HAP-1 (cell line): ENCODE results near the gene NFIA.

ENCODE experiments used
- DNase-seq, 2 experiments: peaks; one replicate each; pipeline ENCODE4 v3.0.0-alpha.2; 2016 to 2020; ENCODE audit warnings: low spot score in 2 of 2
- H3K27me3 ChIP-seq: fragments of 250-450 bp; sonication (Bioruptor Pico); 2 replicates; pipeline ENCODE4 v1.5.1; 2020; ENCODE audit warnings: low read depth, mild to moderate bottlenecking, moderate library complexity
- H3K36me3 ChIP-seq: fragments of 250-450 bp; sonication (Bioruptor Pico); replicated peaks from 2 replicates; pipeline ENCODE4 v1.5.1; 2020; ENCODE audit warnings: mild to moderate bottlenecking
- H3K4me1 ChIP-seq: fragments of 250-450 bp; sonication (Bioruptor Pico); 2 replicates; pipeline ENCODE4 v1.5.1; 2020; ENCODE audit warnings: mild to moderate bottlenecking
- H3K4me3 ChIP-seq: fragments of 250-450 bp; sonication (Bioruptor Pico); 2 replicates; pipeline ENCODE4 v1.5.1; 2020; ENCODE audit warnings: mild to moderate bottlenecking, moderate library complexity
- H3K9me3 ChIP-seq: fragments of 250-450 bp; sonication (Bioruptor Pico); 2 replicates; pipeline ENCODE4 v1.5.1; 2020; ENCODE audit warnings: mild to moderate bottlenecking, moderate library complexity
- in situ Hi-C: fragments of 300-500 bp; cut with MboI; formaldehyde crosslinking; loops from 3 replicates; pipeline ENCODE4 v1.14.3; 2020; ENCODE audit warnings: low sequenced_read_pairs, inconsistent platforms, mixed read lengths

NFIA gene

DNA sequence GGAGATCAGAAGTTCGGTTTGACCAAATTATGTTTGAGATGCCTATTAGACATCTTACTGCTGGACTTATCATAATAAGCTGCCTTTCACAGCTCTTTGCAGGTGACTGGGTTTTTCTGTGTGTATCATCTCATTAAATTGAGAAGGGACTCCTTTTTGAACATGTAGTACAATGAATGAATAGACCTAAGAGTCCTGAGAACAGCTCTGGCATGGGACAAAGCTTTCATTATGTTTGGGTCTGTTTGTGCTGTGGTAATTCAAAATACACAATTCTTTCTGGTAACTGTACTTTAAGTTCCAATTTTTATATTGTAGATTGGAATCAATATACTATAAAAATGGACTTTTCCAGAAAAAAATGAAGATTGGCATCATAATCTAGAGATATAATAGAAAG is 330.2 kb downstream of the NFIA start:
- H3K27me3 ChIP-seq = no peaks in the 10 kb centered on the region
- no peak overlapping the region for H3K4me3 ChIP-seq
- DNase-seq = no peak
- peaks cover 3% of the 10 kb centered on the region; the same call in 1 of the 2 replicates for H3K36me3 ChIP-seq
- no peaks in the 10 kb centered on the region for H3K9me3 ChIP-seq
- no peaks in the 10 kb centered on the region for H3K4me1 ChIP-seq
- in situ Hi-C loops = no loop called here

DNA sequence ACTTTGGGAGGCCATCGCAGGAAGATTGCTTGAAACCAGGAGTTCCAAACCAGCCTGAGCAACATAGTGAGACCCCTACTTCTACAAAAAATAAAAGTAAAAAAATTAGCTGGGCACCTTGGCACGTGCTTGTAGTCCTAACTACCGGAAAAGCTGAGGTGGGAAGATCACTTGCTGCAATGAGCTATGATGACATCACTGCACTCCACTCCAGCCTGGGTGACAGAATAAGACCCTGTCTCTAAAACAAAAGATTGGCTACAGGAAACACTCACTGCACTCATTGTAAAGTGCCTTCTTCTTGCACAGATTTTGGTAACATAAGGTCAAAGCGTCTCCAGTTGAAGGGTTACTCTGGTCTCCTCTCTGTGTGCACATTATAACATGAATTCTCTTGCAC is 336.8 kb downstream of the NFIA start:
- 0 out of 2 replicates have a peak, but pooled peaks cover 3% of the 10 kb centered on the region for H3K4me1 ChIP-seq
- no peak for DNase-seq
- in situ Hi-C loops = no loop called here
- H3K27me3 ChIP-seq = no peaks in the 10 kb centered on the region
- no peaks in the 10 kb centered on the region for H3K9me3 ChIP-seq
- H3K36me3 ChIP-seq = no peaks in the 10 kb centered on the region
- H3K4me3 ChIP-seq = no peak overlapping the region

DNA sequence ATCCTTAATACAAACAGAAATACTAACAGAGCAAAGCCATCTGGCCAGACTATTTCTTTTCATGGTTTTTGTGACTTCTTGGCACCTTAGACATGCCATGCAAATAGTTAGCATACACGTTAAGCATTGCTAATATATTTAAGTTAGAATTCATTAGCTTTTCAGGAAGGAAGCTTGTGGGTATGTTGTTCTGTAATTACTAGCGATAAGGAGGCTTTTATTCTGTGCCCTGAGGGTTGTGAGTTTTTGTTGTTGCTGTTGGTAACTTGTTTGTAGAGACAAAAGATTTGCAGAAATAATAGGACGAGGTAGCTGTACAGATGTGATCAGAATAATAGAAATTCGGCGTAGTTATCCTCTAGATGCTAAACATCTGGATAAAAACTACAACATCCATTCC is 337.3 kb downstream of the NFIA start:
- Histone ChIP-seq H3K9me3 (no peaks in the 10 kb centered on the region), H3K27me3 (no peaks in the 10 kb centered on the region), H3K36me3 (no peaks in the 10 kb centered on the region), H3K4me3 (no peak overlapping the region), H3K4me1 (0 out of 2 replicates have a peak, but pooled peaks cover 3% of the 10 kb centered on the region)
- peak in 1 of 2 experiments; percentile 4 for DNase-seq
- in situ Hi-C loops = no loop called here

DNA sequence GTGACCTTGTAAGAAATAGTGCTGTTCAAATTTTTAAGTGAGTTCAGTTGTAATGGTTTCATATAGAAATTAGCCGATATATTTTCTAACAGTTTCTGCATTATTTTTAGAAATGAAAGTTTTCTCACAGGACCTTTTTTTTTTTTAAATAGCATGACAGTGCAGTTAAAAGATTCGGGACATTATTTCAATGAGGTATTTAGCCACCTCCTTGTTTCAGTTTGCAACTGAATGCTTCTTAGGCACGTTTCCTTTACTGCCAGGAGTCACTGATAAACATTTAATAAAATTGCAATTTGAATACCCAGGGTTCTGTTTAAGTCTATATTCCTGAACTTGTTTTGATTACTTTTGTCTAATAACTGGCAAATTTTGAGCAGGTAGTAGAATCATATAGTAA is 337.9 kb downstream of the NFIA start:
- no peak for DNase-seq
- no peaks in the 10 kb centered on the region for H3K9me3 ChIP-seq
- in situ Hi-C loops = no loop called here
- 0 out of 2 replicates have a peak, but pooled peaks cover 3% of the 10 kb centered on the region for H3K4me1 ChIP-seq
- H3K36me3 ChIP-seq = no peaks in the 10 kb centered on the region
- H3K4me3 ChIP-seq = no peak overlapping the region
- no peaks in the 10 kb centered on the region for H3K27me3 ChIP-seq

DNA sequence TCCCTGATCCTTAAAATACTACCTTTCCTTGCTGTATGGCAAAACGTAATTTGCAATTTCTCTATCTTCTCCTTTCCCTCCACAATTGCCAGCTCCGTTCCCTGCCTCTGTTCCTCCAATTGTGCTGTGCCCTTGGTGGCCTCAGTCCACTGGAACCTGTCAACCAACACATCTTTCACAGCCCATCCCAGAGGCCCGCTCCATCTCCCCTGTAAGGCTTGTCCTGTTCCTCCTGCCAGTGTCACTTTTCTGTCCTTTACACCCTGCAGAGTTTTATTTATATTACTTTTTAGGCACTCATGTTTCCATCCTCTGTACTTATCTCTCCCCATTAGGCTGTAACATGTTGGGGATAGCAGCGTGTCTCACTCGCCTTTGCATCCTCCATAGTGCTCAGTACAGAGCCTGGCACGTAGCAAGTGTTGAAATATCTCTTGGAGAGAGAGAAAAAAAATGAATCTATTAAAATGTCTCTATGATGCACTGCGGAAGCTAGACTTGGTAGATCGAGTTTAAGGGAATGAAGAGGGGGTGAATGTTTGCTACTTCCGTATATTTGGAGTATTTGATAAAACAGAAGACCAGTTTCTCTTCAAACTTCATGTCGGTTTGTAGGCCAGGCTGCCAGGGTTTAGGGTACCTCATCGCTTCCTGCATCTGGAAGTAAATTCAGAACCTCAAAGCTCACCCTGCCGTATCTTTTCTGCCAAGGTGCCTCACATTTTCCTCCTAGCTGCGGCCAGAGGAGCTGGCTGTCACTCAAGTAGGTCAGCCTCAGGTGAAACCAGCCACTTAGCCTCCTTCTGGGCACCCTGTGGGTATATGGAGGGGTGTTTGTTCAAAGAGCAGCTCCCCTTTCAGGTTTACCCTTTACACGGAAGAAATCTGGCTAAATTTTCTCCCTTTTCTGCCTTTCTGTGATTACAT is 338.8 kb downstream of the NFIA start:
- no peak for DNase-seq
- in situ Hi-C loops = no loop called here
- Histone ChIP-seq H3K4me3 (no peak overlapping the region), H3K9me3 (no peaks in the 10 kb centered on the region), H3K4me1 (0 out of 2 replicates have a peak, but pooled peaks cover 3% of the 10 kb centered on the region), H3K27me3 (no peaks in the 10 kb centered on the region), H3K36me3 (no peaks in the 10 kb centered on the region)

DNA sequence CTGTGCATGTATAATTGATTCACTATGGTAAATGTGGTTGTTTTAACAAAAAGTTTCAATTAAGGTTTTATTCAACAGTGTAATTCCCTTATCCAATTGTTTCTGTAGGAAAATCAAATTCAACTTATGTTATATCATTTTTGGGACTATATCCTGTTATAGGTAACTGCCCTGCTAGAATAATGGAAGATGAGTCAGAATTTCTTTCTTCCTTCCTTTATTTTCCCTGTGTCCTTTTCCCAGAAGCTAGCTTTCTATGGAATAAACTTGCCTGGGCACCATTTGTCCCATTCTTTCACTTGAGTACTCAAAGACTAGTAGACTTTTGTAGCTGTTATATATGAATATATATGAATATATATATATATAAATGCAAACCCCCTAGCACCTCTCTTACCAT is 341.3 kb downstream of the NFIA start:
- no peak for DNase-seq
- no peak overlapping the region for H3K4me3 ChIP-seq
- in situ Hi-C loops = no loop called here
- no peaks in the 10 kb centered on the region for H3K9me3 ChIP-seq
- H3K36me3 ChIP-seq = no peaks in the 10 kb centered on the region
- 0 out of 2 replicates have a peak, but pooled peaks cover 3% of the 10 kb centered on the region for H3K4me1 ChIP-seq
- H3K27me3 ChIP-seq = no peaks in the 10 kb centered on the region

DNA sequence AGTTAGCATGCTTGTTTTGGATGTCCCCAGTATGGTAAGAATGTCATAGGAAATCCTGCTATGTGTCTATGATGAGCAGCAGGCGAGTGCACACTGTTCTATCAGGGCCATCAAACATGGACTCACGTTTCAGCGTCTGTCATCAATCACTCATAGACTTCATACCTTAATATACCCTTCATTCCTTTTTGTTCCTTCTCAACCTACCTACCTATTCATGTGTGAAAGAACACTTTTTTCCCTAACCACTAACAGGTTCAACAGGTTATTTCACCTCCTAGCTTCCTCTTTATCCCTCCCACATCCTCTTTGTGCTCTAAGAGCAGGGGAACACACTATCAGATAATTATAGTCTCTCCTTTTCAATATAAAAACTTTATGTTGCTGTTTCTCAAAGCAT is 342.0 kb downstream of the NFIA start:
- H3K4me1 ChIP-seq = 0 out of 2 replicates have a peak, but pooled peaks cover 3% of the 10 kb centered on the region
- in situ Hi-C loops = no loop called here
- H3K27me3 ChIP-seq = no peaks in the 10 kb centered on the region
- H3K9me3 ChIP-seq = no peaks in the 10 kb centered on the region
- H3K36me3 ChIP-seq = no peaks in the 10 kb centered on the region; the same call in 1 of the 2 replicates
- no peak overlapping the region for H3K4me3 ChIP-seq
- DNase-seq = no peak

DNA sequence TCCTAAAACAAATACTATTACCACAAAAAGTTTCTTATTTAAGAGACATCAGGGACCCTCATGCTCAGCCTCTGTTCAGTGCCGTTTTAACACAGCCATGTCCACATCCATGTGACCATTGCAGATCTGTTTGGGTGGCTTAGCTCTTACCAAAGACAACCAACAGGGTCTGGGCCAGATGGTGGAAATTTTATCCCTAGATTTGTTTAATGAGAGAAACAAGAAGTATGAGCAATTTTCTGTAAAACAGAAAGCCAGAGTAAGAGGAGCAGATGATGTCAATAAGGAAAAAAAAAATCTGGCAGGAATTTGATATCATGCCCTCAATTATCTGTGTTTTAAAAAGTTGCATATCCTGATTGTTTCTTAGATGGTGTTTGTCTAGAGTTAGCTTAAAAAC is 342.7 kb downstream of the NFIA start:
- in situ Hi-C loops = no loop called here
- DNase-seq = no peak
- Histone ChIP-seq H3K4me3 (no peak overlapping the region), H3K36me3 (no peaks in the 10 kb centered on the region; the same call in 1 of the 2 replicates), H3K9me3 (no peaks in the 10 kb centered on the region), H3K4me1 (no peaks in the 10 kb centered on the region), H3K27me3 (no peaks in the 10 kb centered on the region)

DNA sequence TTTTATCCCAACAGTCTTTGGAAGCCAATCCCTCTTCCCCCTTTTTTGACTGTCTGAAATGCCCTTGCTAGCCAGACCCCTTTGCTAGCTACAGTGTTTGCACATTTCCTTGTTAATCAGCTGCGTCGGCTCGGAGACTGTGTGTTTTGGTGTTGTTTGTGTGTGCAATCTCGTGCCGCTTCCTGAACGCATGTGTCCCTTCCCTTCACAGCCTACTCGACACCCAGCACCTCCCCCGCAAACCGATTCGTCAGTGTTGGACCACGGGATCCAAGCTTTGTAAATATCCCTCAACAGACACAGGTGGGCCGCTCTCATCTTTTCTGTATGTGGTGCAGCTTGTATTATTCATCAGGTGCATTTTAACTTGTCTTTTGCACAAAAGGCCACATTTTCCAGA is 343.9 kb downstream of the NFIA start:
- Histone ChIP-seq H3K27me3 (no peaks in the 10 kb centered on the region), H3K36me3 (no peaks in the 10 kb centered on the region; the same call in 1 of the 2 replicates), H3K9me3 (no peaks in the 10 kb centered on the region), H3K4me3 (no peak overlapping the region), H3K4me1 (no peaks in the 10 kb centered on the region)
- in situ Hi-C loops = no loop called here
- DNase-seq = no peak

DNA sequence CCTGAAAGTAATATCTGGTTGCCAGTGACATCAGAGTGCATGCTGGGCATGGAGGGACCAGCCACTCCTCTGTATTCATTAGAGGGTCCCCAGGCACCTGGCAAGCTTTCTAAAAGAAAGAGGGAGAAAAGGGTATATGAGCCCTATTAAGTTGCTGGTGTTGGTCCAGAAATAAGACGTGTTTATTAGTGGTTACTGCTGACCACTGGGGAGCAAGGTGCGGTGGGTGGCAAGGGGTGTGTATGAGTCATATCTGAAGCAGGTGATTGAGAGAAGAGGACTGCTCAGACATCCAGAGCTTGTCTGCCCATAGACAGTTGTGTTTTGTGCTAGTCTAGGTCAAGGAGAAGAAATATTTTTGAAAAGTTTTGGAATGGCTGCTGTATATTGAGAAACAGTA is 344.5 kb downstream of the NFIA start:
- H3K27me3 ChIP-seq = no peaks in the 10 kb centered on the region
- no peak for DNase-seq
- no peaks in the 10 kb centered on the region; the same call in 1 of the 2 replicates for H3K36me3 ChIP-seq
- in situ Hi-C loops = no loop called here
- H3K4me1 ChIP-seq = no peaks in the 10 kb centered on the region
- no peaks in the 10 kb centered on the region for H3K9me3 ChIP-seq
- H3K4me3 ChIP-seq = no peak overlapping the region

DNA sequence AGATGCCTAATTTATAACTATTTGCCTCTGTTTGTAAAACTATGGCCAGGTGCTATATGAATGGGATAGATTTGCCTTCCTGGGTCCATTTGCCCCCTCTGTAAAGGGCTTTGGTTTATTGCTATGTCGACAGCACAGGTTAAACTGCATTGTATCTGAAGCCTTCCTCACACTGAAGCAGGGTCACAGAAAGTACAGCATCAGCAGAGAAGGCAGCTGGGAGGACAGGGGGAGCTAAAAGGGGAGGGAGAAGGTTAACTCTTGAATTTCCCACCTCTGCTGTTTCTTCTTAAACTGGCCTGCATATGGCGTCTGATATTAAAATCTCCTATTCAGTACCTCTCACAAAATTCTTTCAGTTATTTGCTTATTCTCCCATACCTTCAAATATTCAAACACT is 345.1 kb downstream of the NFIA start:
- Histone ChIP-seq H3K4me3 (no peak overlapping the region), H3K4me1 (no peaks in the 10 kb centered on the region), H3K27me3 (no peaks in the 10 kb centered on the region), H3K9me3 (no peaks in the 10 kb centered on the region), H3K36me3 (no peaks in the 10 kb centered on the region; the same call in 1 of the 2 replicates)
- in situ Hi-C loops = no loop called here
- DNase-seq = no peak

DNA sequence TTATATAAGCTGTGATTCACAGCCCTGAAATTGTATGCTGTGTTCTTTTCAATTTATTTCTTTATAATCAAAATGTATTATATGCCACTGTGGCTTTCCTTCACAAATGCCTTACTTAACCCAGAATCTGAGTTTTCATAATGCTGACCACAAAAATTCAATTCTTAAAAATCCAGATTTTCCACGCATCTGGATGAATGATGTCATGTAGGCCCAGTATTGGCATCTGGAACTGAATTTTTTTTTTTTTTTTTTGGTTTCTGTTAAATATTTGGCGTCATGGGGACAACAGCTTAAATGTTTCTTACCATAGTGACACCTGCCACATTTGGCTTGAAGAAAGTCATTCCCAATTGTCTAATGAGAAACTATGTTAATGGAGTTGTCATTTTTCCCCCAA is 345.8 kb downstream of the NFIA start:
- no peak for DNase-seq
- in situ Hi-C loops = no loop called here
- Histone ChIP-seq H3K36me3 (no peaks in the 10 kb centered on the region; the same call in 1 of the 2 replicates), H3K9me3 (no peaks in the 10 kb centered on the region), H3K27me3 (no peaks in the 10 kb centered on the region), H3K4me1 (no peaks in the 10 kb centered on the region), H3K4me3 (no peak overlapping the region)

DNA sequence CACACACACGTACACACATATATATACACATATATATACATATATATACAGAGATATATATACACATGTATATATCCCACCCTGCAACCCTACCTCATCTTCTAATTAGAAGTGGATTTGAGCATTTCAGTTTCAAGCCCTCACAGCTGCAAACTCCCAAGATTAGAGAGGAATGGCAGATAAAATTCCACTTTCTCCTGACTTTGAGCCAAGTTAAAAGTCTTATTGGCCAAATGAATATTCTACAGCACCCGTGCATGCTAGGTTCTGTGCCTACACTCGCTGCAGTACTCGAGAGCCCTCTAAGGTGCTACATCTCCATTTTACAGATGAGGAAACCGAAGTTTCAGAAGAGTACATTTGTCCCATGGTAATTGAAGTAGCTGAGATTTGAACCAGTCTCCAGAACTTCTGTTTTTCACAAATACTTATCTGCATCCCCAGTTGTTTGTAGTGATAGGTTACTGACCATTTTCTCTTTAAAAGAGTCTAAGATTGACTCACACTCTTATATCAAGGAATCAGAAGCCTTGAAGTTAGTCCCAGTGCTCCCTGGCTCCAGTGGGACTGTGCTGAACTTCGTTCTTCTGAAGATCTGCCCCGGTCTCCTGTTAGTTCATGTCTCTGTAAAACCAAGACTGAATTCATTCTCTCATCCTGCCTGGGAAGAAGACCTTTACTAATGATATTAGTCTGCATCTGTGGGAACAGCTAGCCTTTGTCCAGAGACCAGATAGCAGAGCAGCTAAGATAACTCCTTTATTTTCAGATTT is 350.4 kb downstream of the NFIA start:
- H3K9me3 ChIP-seq = no peaks in the 10 kb centered on the region
- no peak for DNase-seq
- H3K4me3 ChIP-seq = no peak overlapping the region
- in situ Hi-C loops = loop anchor here (10.0 kb wide), 1 partner anchor 58 kb away; no protein-coding TSS in a partner anchor
- peaks cover 8% of the 10 kb centered on the region for H3K4me1 ChIP-seq
- H3K27me3 ChIP-seq = no peaks in the 10 kb centered on the region
- H3K36me3 ChIP-seq = no peaks in the 10 kb centered on the region; the same call in 1 of the 2 replicates

DNA sequence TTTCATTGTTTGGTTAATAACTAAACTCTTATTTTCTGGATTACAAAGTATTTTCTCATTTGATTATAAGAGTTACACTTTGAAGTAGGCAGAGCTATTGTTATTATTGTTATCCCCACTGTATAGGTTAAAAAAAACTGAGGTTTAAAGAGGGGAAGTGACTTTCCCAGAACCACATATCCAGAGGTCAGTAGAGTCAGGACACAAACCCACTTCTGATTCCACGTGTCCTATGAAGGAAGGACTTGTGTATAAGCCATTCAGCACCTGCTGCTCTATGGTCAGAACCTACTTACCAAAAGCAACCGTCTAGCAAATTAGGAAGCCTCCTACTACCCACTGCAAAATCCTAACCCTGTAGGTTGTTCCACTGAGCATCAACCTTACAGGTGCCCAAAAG is 351.3 kb downstream of the NFIA start:
- peaks cover 3% of the 10 kb centered on the region; the same call in 1 of the 2 replicates for H3K36me3 ChIP-seq

More for the DNA sequence above, 351.3 kb downstream of the NFIA start:
- in situ Hi-C loops = loop anchor here (10.0 kb wide), 1 partner anchor 59 kb away; no protein-coding TSS in a partner anchor
- no peaks in the 10 kb centered on the region for H3K9me3 ChIP-seq
- no peak overlapping the region for H3K4me3 ChIP-seq
- DNase-seq = no peak
- peaks cover 8% of the 10 kb centered on the region for H3K4me1 ChIP-seq
- no peaks in the 10 kb centered on the region for H3K27me3 ChIP-seq
